WTC11 (cell line): ENCODE results near the gene TNFRSF4.

Experiments used
- AFF4 ChIP-seq: sonication (generic); formaldehyde crosslinking; IDR thresholded peaks from 2 replicates; pipeline ENCODE4 v1.8.1; 2023; ENCODE audit warnings: mild to moderate bottlenecking, missing genetic modification reagents, borderline replicate concordance
- ATF1 ChIP-seq: sonication (generic); formaldehyde crosslinking; IDR thresholded peaks from 2 replicates; pipeline ENCODE4 v1.8.1; 2023; ENCODE audit warnings: mild to moderate bottlenecking, moderate library complexity, missing genetic modification reagents
- JUN ChIP-seq: sonication (generic); formaldehyde crosslinking; IDR thresholded peaks from 2 replicates; pipeline ENCODE4 v1.8.0; 2023; ENCODE audit warnings: mild to moderate bottlenecking, missing genetic modification reagents
- MXD4 ChIP-seq: fragments of 250-450 bp; sonication (Bioruptor Pico); IDR thresholded peaks from 2 replicates; pipeline ENCODE4 v1.8.0; 2021; ENCODE audit warnings: mild to moderate bottlenecking, moderate library complexity, borderline replicate concordance
- SP1 ChIP-seq: sonication (generic); formaldehyde crosslinking; conservative IDR thresholded peaks from 2 replicates; pipeline ENCODE4 v1.8.1; 2022; ENCODE audit warnings: missing genetic modification reagents
- TCF7 ChIP-seq: sonication (generic); formaldehyde crosslinking; IDR thresholded peaks from 2 replicates; pipeline ENCODE4 v1.8.0; 2022; ENCODE audit warnings: mild to moderate bottlenecking, low read depth, missing genetic modification reagents, moderate library complexity
- TF ChIP-seq, protein P1 (sequence below): fragments of 200-600 bp; IDR thresholded peaks from 2 replicates; pipeline ENCODE4 v1.8.0; 2022; ENCODE audit warnings: antibody characterized with exemption
- TF ChIP-seq, protein P2 (sequence below): sonication (generic); formaldehyde crosslinking; conservative IDR thresholded peaks from 2 replicates; pipeline ENCODE4 v1.8.1; 2022; ENCODE audit warnings: mild to moderate bottlenecking, missing genetic modification reagents
- TF ChIP-seq, protein P3 (sequence below): sonication (generic); formaldehyde crosslinking; IDR thresholded peaks from 2 replicates; pipeline ENCODE4 v1.8.1; 2022; ENCODE audit warnings: missing genetic modification reagents, borderline replicate concordance
- TF ChIP-seq, protein P4 (sequence below): sonication (generic); formaldehyde crosslinking; IDR thresholded peaks from 2 replicates; pipeline ENCODE4 v1.8.0; 2023; ENCODE audit warnings: missing genetic modification reagents

GRCh38 chr1:1179983-1180861 is 33.7 kb downstream of the TNFRSF4 start:
- TF ChIP-seq ATF1 (CRISPR knock-in tag) (no peak), JUN (CRISPR knock-in tag) (no peak), TCF7 (CRISPR knock-in tag) (no peak), AFF4 (no peak), SP1 (CRISPR knock-in tag) (no peak), MXD4 (CRISPR knock-in tag) (no peak)
- TF ChIP-seq, protein P1, sequence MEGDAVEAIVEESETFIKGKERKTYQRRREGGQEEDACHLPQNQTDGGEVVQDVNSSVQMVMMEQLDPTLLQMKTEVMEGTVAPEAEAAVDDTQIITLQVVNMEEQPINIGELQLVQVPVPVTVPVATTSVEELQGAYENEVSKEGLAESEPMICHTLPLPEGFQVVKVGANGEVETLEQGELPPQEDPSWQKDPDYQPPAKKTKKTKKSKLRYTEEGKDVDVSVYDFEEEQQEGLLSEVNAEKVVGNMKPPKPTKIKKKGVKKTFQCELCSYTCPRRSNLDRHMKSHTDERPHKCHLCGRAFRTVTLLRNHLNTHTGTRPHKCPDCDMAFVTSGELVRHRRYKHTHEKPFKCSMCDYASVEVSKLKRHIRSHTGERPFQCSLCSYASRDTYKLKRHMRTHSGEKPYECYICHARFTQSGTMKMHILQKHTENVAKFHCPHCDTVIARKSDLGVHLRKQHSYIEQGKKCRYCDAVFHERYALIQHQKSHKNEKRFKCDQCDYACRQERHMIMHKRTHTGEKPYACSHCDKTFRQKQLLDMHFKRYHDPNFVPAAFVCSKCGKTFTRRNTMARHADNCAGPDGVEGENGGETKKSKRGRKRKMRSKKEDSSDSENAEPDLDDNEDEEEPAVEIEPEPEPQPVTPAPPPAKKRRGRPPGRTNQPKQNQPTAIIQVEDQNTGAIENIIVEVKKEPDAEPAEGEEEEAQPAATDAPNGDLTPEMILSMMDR = no peak
- TF ChIP-seq, protein P2, sequence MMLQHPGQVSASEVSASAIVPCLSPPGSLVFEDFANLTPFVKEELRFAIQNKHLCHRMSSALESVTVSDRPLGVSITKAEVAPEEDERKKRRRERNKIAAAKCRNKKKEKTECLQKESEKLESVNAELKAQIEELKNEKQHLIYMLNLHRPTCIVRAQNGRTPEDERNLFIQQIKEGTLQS (CRISPR knock-in tag) = no peak
- TF ChIP-seq, protein P3, sequence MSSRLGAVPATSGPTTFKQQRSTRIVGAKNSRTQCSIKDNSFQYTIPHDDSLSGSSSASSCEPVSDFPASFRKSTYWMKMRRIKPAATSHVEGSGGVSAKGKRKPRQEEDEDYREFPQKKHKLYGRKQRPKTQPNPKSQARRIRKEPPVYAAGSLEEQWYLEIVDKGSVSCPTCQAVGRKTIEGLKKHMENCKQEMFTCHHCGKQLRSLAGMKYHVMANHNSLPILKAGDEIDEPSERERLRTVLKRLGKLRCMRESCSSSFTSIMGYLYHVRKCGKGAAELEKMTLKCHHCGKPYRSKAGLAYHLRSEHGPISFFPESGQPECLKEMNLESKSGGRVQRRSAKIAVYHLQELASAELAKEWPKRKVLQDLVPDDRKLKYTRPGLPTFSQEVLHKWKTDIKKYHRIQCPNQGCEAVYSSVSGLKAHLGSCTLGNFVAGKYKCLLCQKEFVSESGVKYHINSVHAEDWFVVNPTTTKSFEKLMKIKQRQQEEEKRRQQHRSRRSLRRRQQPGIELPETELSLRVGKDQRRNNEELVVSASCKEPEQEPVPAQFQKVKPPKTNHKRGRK (CRISPR knock-in tag) = no peak
- TF ChIP-seq, protein P4, sequence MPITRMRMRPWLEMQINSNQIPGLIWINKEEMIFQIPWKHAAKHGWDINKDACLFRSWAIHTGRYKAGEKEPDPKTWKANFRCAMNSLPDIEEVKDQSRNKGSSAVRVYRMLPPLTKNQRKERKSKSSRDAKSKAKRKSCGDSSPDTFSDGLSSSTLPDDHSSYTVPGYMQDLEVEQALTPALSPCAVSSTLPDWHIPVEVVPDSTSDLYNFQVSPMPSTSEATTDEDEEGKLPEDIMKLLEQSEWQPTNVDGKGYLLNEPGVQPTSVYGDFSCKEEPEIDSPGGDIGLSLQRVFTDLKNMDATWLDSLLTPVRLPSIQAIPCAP (CRISPR knock-in tag) = no peak
